C1 segment of cervical spinal cord (tissue), 14 donors: ENCODE measurements around the gene ICAM2.

Source experiments
- DNase-seq, 14 donors: peaks; one replicate each; lab custom pipeline; 2025; lab: John Stamatoyannopoulos, UW

Gene ICAM2

DNA sequence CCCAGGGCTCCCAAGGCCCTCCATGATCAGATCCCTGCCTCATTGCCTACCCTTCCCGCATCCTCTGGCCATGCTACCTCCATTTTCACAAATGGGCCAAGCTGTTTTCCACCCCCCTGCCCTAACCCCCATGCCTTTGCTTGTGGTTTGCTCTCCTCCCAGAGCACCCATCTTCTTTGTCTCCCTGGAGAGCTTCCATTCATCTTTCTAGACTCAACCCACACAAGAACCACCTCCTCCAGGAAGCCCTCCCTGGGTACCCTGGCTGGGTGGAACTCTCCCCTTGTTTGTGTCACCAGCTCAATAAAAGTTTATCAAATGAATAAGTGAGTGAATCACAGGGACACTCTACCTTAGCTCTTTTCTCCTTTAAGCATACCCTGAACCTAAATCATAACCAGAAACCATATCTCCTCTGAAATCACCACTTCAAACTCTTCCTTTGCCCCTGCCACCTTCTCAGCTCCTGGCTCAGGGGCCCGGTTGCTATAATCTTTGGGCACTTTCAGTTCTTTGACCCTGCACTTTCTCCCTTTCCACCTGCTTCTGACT is 44.8 kb downstream of the ICAM2 start:
- no peak for DNase-seq

DNA sequence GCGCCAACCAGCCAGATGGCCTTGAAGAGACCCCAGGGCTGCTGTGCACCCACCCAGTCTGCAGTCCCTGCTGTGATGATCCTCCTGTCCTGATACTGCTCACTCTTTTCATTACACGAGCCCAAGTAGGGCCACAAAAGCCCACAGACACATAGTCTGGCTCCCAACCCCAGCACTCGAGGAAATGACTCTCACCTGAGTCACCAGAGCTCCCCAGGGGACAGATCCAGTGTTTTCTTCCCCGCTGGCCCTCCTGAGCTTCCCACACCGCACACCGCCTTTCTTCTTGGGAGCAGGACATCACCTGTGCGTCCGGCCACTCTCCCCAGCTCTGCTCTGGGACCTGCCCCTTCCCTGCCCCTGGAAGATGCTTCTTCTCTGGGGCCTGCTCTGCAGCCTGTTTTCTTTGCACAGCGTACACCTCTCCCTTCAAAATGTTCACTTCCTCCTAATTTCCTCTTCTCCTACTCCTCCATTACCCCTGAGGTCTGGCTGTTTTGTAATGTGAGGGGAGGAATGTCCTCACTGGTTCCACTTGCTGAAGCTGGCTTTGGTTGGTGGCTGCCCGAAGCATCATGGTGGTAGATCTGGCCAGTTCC is 45.7 kb downstream of the ICAM2 start:
- no peak for DNase-seq

DNA sequence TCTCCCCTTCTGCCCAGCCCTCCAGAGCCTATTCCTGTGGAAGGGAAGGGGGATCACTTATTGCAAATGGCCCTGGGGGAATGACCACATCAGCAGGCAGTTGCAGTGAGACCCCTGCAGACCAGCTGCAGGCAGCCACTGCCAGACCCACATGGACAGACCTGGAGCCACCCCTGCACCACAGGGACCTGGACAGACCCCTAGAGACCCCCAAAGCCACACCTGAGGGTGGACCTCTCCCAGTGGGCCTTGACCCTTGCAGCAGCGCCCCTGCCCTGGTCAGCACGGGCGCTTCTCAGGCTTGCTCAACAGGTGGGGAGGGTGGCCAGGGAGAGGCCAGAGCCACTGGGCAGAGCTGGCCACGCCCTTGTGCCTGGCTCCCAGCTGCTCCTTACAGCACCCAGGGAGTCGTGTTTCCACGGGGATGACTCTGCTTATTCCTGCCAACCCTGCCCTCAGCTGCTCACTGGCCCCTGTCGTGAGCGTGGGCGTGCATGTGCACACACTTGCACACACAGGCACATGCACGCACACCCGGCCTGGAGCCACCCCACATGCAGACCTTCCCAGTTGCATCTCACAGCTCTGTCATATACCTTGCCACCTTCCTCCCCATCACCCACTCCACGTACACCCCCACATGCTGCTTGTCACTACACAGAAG is 46.4 kb downstream of the ICAM2 start:
- DNase-seq = no peak

DNA sequence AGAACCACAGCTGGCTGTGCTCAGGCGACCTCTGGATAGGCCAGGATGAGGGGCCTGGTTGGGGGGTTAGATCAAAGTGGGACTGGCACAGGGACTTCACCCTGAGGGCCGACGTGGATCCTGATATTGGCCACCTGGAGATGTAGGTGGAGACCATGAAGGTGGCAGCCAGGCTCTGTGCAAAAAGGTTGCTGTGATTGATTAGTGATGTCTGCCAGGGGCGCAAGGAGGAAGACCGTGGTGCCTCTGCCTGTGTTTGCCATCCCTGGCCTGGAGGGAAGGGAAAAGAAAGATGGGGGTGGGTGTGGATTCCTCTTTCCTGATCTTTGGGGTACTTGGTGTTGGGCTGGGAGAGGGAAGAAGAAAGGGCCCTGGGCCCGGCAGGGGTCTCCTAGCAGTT is 47.2 kb downstream of the ICAM2 start:
- no peak for DNase-seq

DNA sequence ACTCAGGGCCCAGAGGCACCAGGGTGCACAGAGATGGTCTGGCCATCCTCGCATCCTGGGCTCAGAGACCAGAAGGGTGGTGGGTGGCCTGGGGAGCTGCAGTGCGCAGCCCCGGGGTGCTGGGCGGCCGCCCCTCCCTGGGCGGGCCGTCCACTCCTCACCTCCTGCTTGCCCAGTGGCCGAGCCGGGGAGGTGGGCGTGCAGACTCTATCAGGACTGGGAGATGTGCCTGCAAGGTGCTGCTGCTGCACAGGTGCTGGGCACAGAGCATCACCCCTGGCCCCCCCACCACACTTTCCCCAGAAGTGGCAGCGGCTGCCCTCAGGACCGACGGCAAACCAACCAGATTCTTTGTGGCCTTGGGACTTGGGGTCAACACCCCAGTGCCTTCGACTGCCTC is 47.6 kb downstream of the ICAM2 start, which contains the start of gene SCN4A:
TSS of gene SCN4A (minus strand) at position 123 of the 400 bp plus-strand sequence. CDS start at position 46, 77 bp downstream.
- no peak for DNase-seq

DNA sequence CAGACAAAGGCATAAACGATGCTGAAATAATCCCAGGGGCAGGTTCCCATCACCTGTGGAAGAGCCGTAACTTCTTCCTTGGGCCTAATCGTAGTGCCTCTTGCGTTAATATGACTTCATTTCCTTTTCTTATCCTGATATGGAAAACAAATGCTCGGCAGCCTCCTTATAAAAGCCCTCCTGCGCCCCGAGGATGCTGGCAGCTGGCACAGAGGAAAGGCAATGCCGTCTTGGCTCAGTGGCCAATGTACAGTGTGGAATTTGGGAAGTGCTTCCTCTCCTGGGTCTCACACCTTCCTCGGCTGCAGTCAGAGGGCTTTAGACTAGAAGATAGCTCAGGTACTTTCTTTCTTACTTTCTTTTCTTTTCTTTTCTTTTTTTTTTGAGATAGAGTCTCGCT is 51.2 kb downstream of the ICAM2 start:
- no peak for DNase-seq

DNA sequence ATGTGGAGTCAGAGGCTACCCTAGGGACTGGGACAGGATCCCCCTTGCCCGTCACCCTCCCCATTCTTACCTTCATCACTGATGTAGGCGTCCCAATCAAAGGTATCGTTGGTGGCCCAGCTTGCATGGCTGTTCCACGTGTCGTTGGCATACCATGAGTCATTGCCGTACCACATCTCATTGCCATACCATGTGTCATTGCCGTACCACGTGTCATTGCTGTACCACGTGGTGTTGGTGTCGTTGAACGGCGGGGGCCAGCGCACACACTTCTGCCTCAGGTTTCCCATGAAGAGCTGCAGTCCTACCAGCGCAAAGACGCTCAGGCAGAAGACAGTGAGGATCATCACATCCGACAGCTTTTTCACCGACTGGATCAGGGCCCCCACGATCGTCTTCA is 52.5 kb downstream of the ICAM2 start:
- no peak for DNase-seq

DNA sequence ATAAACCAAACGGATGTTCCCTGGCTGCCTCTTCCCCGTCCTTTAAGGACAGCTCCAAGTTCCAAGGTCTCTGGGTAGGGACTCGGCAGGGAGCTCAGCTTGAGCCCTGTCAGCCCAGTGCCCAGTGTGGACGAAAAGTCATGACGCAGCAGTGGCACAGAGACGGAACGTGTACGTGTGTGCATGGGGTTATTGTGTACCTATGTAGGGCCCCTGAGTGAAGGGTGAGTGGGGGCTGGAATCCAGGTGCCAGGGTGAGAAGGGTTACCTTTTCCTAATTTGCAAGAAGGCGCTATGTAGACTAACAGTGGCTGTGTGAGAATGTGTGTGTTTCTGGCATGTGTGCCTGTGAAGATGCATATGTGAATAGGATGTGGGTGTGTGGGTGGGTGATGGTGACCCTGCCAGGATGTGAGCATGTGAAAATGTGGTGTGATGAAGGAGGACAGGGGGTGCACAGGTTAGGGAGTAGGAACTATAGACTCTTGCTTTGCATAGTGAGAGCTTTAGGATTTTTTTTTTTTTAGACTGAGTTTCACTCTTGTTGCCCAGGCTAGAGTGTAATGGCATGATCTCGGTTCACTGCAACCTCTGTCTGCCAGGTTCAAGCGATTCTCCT is 53.7 kb downstream of the ICAM2 start:
- DNase-seq = no peak

DNA sequence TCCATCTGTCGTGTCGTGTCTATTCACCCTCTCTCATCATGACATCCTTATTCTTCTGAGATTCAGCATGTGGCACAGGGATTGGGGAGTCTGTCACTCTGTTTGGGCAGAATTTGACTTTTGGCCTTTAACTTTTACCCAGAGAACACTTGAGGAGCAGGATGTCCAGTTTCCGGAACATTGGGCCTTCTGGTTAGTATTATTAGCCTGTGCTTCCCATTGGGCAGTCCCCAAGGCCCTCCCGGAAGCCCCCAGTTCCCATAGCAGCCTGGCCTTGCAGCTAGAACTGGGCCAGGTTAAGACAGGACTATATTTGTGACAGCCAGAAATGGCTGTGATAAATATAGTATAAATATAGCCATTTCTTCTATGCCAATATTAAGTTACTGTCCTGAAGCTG is 57.3 kb downstream of the ICAM2 start:
- DNase-seq = no peak

DNA sequence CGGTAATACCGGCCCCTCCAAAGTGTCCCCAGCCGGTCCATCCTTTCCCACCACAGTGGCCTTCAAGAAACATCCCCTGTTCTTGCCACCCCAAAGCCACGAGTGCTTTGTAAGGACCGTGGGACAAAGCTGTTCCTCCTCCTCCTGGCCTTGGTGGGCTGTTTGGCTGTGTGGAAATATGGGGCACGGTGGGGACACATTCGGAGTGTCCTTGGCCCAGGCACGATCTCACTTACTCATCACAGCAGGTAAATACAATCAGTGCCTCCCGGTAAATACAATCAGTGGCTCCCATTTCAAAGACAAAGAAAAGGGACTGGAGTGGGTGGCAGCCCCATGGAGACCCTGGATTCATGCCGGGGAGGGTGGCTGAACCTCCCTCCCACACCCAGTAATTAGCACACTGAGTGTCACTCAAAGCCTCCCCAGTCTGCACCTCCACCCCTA is 58.1 kb downstream of the ICAM2 start:
- no peak for DNase-seq

DNA sequence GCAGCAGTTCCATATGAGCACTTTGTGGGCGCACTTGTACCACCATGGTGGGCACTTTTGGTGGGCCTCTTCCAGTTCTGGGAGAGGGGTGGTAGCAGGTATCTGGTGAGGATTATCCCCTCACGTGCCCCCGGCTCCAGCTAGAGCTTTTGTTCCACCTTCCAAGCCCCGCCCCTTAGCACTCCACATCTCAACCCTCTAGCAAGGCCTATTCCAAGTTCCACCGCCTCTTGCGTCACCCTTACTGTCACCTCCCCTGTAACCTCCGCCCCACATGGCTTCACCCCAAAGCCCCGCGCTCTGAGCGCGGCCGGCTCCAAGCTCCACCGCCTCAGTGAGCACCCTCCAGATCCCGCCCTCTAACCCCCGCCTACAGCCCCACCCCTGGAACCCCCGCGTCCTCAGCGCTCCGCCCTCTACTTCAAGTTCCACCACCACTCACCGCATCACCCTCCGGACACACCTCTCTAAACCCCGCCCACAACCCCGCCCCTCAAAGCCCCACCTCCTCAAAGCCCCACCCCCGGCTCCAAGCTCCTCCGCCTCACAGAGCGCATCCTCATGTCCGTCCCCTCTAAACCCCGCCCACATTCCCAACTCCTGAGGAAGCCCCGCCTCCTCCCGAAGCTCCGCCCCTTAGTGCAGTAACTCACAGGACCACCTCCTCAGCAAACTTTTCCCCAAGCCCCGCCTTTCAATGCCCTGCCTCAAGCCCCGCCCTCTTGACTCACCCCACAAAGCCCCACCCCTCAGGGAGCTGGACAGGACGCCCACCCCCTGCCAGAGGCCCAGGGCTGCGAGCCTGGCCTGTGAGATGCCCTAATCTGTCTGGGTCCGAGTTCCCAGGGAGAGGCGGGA is 58.8 kb downstream of the ICAM2 start:
- no peak for DNase-seq

DNA sequence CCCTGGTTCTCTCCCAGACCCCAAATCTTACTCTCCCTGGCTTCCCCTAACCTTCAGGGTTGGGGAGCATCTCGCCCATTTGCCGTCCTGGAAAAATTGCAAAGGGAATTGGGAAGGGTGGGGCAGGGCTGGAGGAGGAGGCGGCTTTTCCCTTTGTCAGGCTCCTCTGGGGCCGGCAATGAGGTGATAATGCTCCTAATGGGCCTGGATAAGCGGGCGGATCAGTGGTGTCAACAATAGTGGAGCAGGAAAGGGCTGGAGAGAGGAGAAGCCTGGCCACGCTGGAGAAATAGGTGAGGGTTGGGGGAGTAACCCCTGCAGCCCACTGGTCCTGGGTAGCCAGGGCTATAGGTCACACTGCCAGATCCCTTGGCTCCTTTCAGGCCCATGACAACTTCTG is 60.0 kb downstream of the ICAM2 start:
- DNase-seq = no peak

DNA sequence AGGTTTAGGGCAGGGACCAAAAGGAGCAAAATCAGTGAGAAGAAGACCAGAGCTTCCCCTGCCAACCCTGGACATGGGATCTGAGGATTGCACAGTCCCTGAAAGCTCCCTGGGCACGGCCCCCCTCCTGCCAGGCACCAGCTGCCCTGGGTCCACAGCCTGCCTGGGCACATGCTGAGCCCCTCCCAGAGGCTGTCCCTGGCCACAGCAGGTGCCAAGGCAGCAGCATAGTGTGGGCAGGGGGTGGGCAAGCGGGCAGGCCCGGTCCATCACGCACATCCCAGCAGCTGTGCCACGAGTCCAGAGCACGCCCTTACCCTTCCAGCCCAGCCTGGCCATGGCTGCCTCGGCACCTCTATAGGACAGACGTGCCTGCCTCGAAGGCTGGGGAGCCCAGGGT is 60.4 kb downstream of the ICAM2 start:
- DNase-seq = no peak

DNA sequence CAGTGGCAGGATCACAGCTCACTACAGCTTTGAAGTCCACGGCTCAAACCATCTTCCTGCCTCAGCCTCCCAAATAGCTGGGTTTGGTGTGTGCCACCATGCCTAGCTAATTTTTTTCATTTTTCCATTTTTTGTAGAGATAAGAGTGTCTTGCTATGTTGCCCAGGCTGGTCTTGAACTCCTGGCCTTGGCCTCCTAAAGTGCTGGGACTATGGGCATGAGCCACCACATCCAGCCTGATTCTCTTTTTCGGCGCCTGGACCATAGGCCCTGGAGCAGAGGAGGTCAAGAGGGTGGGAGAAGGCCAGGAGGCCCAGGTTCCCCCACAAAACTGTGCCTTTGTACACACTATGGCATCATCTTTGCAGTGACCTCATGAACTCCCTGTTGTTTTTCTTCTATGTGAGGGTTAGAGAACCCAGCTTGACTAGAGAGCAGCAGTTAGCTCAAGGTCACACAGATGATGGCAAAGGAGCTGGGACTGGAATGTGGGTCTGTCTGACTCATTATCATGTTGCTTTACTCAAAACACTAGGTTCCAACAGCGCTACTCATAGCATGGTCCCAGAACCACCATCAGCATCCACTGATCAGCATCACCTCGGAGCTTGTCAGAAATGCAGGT is 64.0 kb downstream of the ICAM2 start:
- no peak for DNase-seq

DNA sequence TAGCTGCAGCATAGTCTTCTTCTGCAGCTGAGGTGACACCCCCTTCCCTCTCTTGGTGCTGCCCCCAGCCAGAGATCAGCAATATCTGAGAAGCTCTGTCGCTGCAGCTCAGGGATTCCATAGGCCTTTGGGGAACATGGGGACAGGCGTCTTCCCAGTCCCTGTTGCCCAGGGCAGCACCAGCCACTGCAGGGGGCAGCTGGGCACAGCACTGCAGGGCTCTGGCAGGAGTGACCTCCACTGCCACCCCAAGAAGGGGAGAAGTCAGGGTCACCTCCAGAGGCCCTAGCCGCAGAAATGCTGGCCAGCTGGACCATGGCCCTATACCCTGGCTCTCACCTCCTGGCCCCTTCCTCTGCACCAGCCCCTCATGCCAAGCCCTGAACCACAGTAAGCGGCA is 64.6 kb downstream of the ICAM2 start:
- no peak for DNase-seq

DNA sequence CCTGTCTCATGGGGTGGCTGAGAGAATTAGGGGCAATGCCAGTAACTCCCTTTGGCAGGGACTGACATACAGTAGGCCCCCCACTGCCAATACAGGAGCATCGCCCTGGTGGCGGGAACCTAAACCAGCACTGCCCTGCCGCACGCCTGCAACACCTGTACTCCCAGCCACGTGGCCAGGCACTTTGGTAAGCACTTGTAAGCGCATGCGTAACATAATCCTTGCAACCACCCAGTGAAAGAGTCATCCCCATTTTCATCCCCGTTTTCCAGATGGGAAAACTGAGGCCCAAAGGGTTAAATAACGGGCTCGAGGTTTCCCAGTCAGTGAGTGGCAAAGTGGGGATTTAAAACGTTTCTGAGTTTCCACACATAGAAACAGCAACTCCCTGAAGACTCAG is 65.2 kb downstream of the ICAM2 start:
- no peak for DNase-seq

DNA sequence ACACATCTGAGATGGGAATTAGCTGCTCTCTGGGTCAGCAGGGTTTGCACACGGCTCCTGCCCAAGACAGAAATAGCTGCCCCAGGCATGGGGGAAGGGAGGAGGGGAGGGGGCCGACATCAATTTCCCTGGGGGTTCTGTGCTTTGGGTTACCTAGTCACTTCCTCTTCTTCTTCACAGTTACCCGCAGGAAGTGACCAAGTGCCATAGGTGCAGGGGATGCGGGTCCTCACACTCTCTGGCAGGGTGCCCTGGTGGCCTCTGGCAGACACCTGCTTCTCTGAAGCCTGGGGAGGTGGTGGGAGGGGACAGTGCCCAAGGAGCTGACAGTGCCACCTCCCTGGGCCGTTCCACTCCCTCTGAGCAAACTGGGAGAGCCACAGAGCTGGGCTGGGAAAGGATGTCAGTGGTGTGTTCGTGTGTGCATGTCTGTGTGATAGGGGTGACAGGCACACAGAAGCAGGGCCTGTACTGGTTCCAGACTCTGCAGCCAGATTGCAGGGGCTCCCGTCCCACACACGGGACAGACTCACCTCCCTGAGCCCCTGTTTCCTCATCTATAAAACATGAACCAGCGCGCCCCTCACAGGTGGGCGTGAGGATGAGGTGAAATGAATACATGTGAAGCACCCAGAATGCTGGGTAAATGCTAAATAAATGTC is 65.9 kb downstream of the ICAM2 start:
- DNase-seq = no peak
